Loucy (cell line): ENCODE measurements around the gene ELP2.

Experiments used
- H2AFZ ChIP-seq: fragments of 200-600 bp; sonication (generic); 2 replicates; pipeline ENCODE4 v1.6.0; 2016; ENCODE audit warnings: antibody characterized with exemption, mild to moderate bottlenecking, low read length, moderate library complexity
- H3F3A ChIP-seq: fragments of 200-600 bp; 2 replicates; pipeline ENCODE4 v1.6.0; 2016; ENCODE audit warnings: antibody characterized with exemption, low read depth, mild to moderate bottlenecking
- H3K27me3 ChIP-seq: fragments of 200-600 bp; sonication (generic); 2 replicates; pipeline ENCODE4 v1.6.1; 2014; ENCODE audit warnings: low read length, mild to moderate bottlenecking; ENCODE audit not compliant: insufficient read depth, poor library complexity, severe bottlenecking
- H3K36me3 ChIP-seq: fragments of 200-600 bp; sonication (generic); 2 replicates; pipeline ENCODE4 v1.6.1; 2016; ENCODE audit warnings: low read length; ENCODE audit not compliant: insufficient read depth
- H3K4me1 ChIP-seq: fragments of 200-600 bp; sonication (generic); 2 replicates; pipeline ENCODE4 v1.5.1; 2014; ENCODE audit warnings: low read length, mild to moderate bottlenecking; ENCODE audit not compliant: insufficient read depth, poor library complexity, severe bottlenecking
- H3K4me2 ChIP-seq: fragments of 200-600 bp; sonication (generic); 2 replicates; pipeline ENCODE4 v1.6.0; 2014; ENCODE audit warnings: antibody characterized with exemption, low read length, low read depth, mild to moderate bottlenecking; ENCODE audit not compliant: poor library complexity, severe bottlenecking
- H3K4me3 ChIP-seq: fragments of 200-600 bp; sonication (generic); 2 replicates; pipeline ENCODE4 v1.5.1; 2014; ENCODE audit warnings: low read length, mild to moderate bottlenecking, mixed read lengths; ENCODE audit not compliant: poor library complexity, severe bottlenecking
- H3K79me2 ChIP-seq: fragments of 200-600 bp; sonication (generic); 2 replicates; pipeline ENCODE4 v1.6.1; 2014; ENCODE audit warnings: low read length; ENCODE audit not compliant: insufficient read depth
- H3K9ac ChIP-seq: fragments of 200-600 bp; sonication (generic); 2 replicates; pipeline ENCODE4 v1.6.0; 2014; ENCODE audit warnings: mild to moderate bottlenecking, low read depth, low read length, moderate library complexity; ENCODE audit not compliant: poor library complexity, severe bottlenecking
- H3K9me2 ChIP-seq: fragments of 200-600 bp; sonication (generic); replicated peaks from 2 replicates; pipeline ENCODE4 v1.6.1; 2016; ENCODE audit warnings: low read depth, low read length, mixed read lengths
- H3K9me3 ChIP-seq: fragments of 200-600 bp; sonication (generic); 2 replicates; pipeline ENCODE4 v1.6.1; 2014; ENCODE audit warnings: mild to moderate bottlenecking, antibody characterized with exemption, low read length, low read depth; ENCODE audit not compliant: insufficient read depth
- H4K20me1 ChIP-seq: fragments of 200-600 bp; sonication (generic); 2 replicates; pipeline ENCODE4 v1.6.0; 2014; ENCODE audit warnings: antibody characterized with exemption, low read length, mild to moderate bottlenecking; ENCODE audit not compliant: insufficient read depth, poor library complexity, severe bottlenecking
- EZH2phosphoT487 ChIP-seq: fragments of 200-600 bp; IDR thresholded peaks from 2 replicates; pipeline ENCODE4 v1.6.1; 2018; ENCODE audit warnings: antibody characterized with exemption, mild to moderate bottlenecking, moderate library complexity, borderline replicate concordance
- TF ChIP-seq, protein P1 (sequence below): fragments of 200-600 bp; sonication (generic); conservative IDR thresholded peaks from 2 replicates; pipeline ENCODE4 v1.5.1; 2014; ENCODE audit warnings: mild to moderate bottlenecking, antibody characterized with exemption, low read length

ELP2 gene

DNA sequence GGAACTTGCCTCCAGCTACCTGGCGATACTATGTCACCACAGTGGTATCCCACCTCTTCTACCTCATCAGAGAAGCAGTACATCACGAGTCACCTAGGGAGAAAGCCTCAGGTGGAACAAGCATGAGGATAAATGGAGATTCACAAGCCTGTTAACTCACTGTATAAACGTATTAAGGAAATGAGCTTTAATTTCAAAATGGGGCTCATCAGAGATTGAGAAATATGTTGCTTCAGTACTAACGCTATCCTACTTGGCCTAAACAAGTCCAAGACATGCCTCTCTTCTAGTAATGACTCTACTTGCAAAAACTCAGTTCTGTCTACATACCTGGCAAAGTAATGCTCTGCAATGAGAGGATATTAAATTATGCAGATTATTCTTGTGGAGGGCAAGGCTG lies 4.9 kb upstream of the ELP2 start:
- TF ChIP-seq, protein P1, sequence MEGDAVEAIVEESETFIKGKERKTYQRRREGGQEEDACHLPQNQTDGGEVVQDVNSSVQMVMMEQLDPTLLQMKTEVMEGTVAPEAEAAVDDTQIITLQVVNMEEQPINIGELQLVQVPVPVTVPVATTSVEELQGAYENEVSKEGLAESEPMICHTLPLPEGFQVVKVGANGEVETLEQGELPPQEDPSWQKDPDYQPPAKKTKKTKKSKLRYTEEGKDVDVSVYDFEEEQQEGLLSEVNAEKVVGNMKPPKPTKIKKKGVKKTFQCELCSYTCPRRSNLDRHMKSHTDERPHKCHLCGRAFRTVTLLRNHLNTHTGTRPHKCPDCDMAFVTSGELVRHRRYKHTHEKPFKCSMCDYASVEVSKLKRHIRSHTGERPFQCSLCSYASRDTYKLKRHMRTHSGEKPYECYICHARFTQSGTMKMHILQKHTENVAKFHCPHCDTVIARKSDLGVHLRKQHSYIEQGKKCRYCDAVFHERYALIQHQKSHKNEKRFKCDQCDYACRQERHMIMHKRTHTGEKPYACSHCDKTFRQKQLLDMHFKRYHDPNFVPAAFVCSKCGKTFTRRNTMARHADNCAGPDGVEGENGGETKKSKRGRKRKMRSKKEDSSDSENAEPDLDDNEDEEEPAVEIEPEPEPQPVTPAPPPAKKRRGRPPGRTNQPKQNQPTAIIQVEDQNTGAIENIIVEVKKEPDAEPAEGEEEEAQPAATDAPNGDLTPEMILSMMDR, result no peak
- TF ChIP-seq EZH2phosphoT487, result no peak
- Histone ChIP-seq H3K4me1 (peaks cover 57% of the 10 kb centered on the region), H3K9me3 (no peaks in the 10 kb centered on the region), H3K4me3 (peak overlapping the region; percentile 91), H3K79me2 (peaks cover 40% of the 10 kb centered on the region), H3K9ac (peak overlapping the region; percentile 18), H3K4me2 (peak overlapping the region; percentile 95), H3K9me2 (no peaks in the 10 kb centered on the region), H3K36me3 (peaks cover 5% of the 10 kb centered on the region; the same call in 1 of the 2 replicates), H4K20me1 (peaks cover 10% of the 10 kb centered on the region), H3F3A (no peaks in the 10 kb centered on the region), H2AFZ (no peak overlapping the region), H3K27me3 (no peaks in the 10 kb centered on the region)

DNA sequence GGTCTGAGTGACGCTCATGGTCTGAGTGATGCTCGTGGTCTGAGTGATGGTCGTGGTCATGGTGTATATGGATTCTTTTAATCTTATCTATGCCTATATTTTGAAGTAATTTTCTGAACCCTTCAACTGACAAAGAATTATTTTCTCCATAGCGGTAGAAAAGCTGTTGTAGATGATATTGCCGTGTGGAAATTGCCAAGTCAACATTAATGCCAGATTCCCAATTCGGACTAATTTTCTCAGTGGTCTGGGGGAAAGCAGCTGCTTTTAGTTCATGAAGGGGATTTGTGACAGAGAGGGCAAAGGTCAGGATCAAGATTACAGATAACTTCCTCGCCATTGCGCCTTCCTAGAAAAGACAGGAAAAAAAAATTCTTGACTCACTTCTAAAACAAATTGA lies 3.0 kb upstream of the ELP2 start:
- H3K79me2 ChIP-seq, result peaks cover 58% of the 10 kb centered on the region
- peaks cover 68% of the 10 kb centered on the region for H3K4me1 ChIP-seq
- no peaks in the 10 kb centered on the region for H3F3A ChIP-seq
- no peaks in the 10 kb centered on the region for H3K27me3 ChIP-seq
- peaks cover 28% of the 10 kb centered on the region for H4K20me1 ChIP-seq
- H3K9me2 ChIP-seq, result no peaks in the 10 kb centered on the region
- no peaks in the 10 kb centered on the region; the same call in 1 of the 2 replicates for H3K36me3 ChIP-seq
- TF ChIP-seq, protein P1, result no peak
- TF ChIP-seq EZH2phosphoT487, result no peak
- H3K4me3 ChIP-seq, result peak overlapping the region; percentile 91
- peak overlapping the region; percentile 95 for H3K4me2 ChIP-seq
- no peak overlapping the region for H3K9ac ChIP-seq
- no peak overlapping the region for H2AFZ ChIP-seq
- no peaks in the 10 kb centered on the region for H3K9me3 ChIP-seq

DNA sequence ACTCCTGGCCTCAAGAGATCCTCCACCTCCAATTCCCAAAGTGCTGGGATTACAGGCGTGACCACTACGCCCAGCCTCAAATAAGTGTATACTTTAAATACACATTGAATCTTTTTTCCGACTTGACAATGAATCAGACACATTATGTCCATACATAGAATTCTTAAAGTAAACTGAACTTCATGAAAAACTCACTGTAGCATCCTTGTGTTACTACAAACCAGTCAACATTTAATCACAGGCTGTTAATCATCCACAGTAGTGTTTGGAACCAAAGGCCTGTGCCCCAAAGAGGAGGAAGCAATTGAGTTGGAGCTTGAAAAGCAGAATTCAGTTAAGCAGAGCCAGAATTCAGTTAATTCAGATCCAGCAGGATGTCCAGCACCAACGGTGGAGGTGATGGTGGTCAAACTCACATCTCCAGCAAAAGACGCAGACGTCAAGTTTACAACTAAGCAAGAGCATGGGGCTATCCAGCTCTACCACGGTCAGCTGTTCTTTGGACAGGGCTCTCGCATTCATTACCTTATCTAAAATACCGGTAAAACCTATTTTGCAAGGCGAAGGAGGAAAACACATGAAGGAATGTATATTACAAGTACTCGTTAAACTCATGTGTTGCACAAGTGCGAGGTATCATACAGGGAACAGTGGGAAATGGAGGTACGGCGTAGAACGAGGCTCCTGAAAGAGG lies 1.7 kb upstream of the ELP2 start:
- H2AFZ ChIP-seq, result no peak overlapping the region
- H3K9ac ChIP-seq, result peak overlapping the region; percentile 98
- peak overlapping the region; percentile 95 for H3K4me2 ChIP-seq
- peaks cover 74% of the 10 kb centered on the region for H3K4me1 ChIP-seq
- H3K27me3 ChIP-seq, result no peaks in the 10 kb centered on the region
- H3K9me2 ChIP-seq, result no peaks in the 10 kb centered on the region
- H3K9me3 ChIP-seq, result no peaks in the 10 kb centered on the region
- H3K36me3 ChIP-seq, result no peaks in the 10 kb centered on the region
- no peaks in the 10 kb centered on the region for H3F3A ChIP-seq
- H3K4me3 ChIP-seq, result peak overlapping the region; percentile 91
- peaks cover 71% of the 10 kb centered on the region for H3K79me2 ChIP-seq
- no peak for TF ChIP-seq EZH2phosphoT487
- TF ChIP-seq, protein P1, result no peak
- peaks cover 40% of the 10 kb centered on the region for H4K20me1 ChIP-seq
